Activated CD4-positive, alpha-beta memory T cell treated with anti-CD3 and anti-CD28 coated beads, Interleukin-2, amount 10 ng/mL, durations not matched to agents 7 days and 5 days (primary cell): ENCODE results near the gene ZIC4. TPM values are rescaled to one million over a fixed set of nuclear protein-coding genes. Genes with fewer than 3 reads are reported as not detected.

Source experiments
- CTCF ChIA-PET: fragments of 350-600 bp; sonication (Branson Sonifier 250); formaldehyde crosslinking; loops from one replicate; lab custom pipeline; 2021; ENCODE audit warnings: antibody characterized with exemption, inconsistent platforms; lab: Charles Lee
- POLR2A ChIA-PET: fragments of 350-600 bp; sonication (Branson Sonifier 250); formaldehyde crosslinking; loops from one replicate; lab custom pipeline; 2021; ENCODE audit warnings: antibody characterized with exemption; lab: Charles Lee
- DNase-seq: peaks from one replicate; pipeline ENCODE4 v3.0.0-alpha.2; 2020
- H3K27ac Mint-ChIP-seq: one replicate; pipeline ENCODE4 v1.8.0; 2021; ENCODE audit warnings: mild to moderate bottlenecking, mixed read lengths
- H3K27me3 Mint-ChIP-seq: one replicate; pipeline ENCODE4 v1.8.0; 2021; ENCODE audit warnings: mixed read lengths
- H3K36me3 Mint-ChIP-seq: one replicate; pipeline ENCODE4 v1.8.0; 2021; ENCODE audit warnings: low read depth, mixed read lengths
- H3K4me1 Mint-ChIP-seq: one replicate; pipeline ENCODE4 v1.8.0; 2021; ENCODE audit warnings: mixed read lengths
- H3K4me3 Mint-ChIP-seq: one replicate; pipeline ENCODE4 v1.8.0; 2021; ENCODE audit warnings: mild to moderate bottlenecking, mixed read lengths
- H3K9me3 Mint-ChIP-seq: one replicate; pipeline ENCODE4 v1.8.0; 2021; ENCODE audit warnings: mixed read lengths
- total RNA-seq, 2 experiments: library from RNA; stranded (reverse); gene quantifications; one replicate each; pipeline ENCODE4 v1.2.3, GENCODE V29; 2021

The ZIC4 gene
- total RNA-seq, 2 experiments from 2014 or later: not detected

DNA sequence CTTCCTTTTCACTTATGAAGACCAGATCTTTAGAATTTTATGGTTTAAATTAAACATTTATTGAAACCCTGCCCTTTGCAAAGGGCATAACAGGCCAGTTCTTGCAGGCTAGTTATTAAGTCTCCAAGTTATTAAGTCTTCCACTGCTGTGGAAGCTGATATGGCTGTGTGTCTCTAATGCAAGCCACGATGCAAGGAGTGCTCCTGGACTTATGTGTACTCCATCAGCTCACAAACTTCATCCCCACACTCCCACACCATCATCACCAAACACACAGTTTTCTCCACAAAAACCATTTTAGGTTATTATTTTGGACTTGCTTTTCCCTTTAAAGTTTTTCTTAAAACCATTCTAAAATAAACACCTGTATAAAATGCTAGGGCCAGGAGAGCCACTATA, 62.4 kb downstream of the ZIC4 start:
- DNase-seq: no peak
- no peak overlapping the region for H3K27ac Mint-ChIP-seq
- no peaks in the 10 kb centered on the region for H3K9me3 Mint-ChIP-seq
- no peaks in the 10 kb centered on the region for H3K27me3 Mint-ChIP-seq
- POLR2A ChIA-PET: no interaction called here
- CTCF ChIA-PET: no interaction called here
- no peaks in the 10 kb centered on the region for H3K4me1 Mint-ChIP-seq
- no peak overlapping the region for H3K4me3 Mint-ChIP-seq
- no peaks in the 10 kb centered on the region for H3K36me3 Mint-ChIP-seq

DNA sequence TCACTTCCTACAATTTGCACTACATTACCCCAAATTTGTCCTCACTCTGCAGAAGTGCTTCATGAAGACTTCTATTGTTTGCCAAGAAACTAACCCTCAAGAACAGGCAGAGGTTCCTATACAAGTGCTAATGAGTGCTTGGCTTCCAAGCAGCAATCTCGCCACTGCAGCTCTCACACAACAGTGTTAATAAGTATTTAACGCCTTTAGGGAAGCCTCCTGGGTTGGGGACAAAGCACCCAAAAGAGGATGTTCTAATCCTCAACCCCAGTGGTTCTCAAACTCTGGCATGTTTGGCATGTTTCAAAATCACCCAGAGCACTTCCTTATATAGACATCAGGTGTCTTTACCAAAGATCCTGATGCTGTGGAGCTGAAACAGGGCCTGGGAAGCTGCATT, 64.6 kb downstream of the ZIC4 start:
- ChIA-PET POLR2A (no interaction called here), CTCF (no interaction called here)
- no peak for DNase-seq
- no peaks in the 10 kb centered on the region for H3K9me3 Mint-ChIP-seq
- H3K27me3 Mint-ChIP-seq: no peaks in the 10 kb centered on the region
- H3K36me3 Mint-ChIP-seq: no peaks in the 10 kb centered on the region
- H3K4me1 Mint-ChIP-seq: no peaks in the 10 kb centered on the region
- no peak overlapping the region for H3K4me3 Mint-ChIP-seq
- no peak overlapping the region for H3K27ac Mint-ChIP-seq

DNA sequence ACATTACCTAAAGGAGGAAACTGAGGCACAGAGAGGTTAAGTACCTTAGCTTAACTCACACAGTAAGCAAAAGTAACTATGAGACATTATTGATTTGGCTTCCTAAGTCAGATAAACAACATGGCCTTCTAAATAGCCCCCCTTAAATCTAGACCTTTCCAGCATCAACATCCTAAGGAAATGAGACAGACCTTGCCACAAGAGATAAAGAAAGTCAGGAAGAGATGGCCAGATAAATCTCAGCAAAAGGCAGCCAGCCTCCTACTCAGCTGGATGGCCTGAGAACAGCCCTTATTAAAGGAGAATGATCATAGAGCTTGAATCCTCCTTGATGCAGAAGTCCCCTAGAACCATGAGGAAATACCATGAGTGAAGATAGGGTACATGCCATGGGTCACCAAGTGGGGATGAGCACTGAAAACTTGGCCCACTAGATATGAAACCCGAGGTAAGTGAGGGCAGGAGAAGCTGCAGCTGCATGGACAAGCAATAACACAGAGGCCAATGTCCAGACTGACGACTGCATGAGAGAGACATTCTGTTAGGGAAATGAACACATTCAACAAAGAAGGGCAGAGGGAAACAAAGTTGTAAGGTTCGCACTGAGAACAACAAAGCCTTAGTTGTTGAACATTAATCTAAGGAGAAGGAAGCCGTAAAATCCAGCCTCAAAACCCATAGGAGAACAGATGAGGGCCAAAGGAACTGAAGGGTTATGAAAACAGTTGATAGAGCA, 69.6 kb downstream of the ZIC4 start:
- DNase-seq: no peak
- H3K4me1 Mint-ChIP-seq: no peaks in the 10 kb centered on the region
- H3K27me3 Mint-ChIP-seq: no peaks in the 10 kb centered on the region
- CTCF ChIA-PET: no interaction called here
- H3K4me3 Mint-ChIP-seq: no peak overlapping the region
- no peaks in the 10 kb centered on the region for H3K36me3 Mint-ChIP-seq
- no peaks in the 10 kb centered on the region for H3K9me3 Mint-ChIP-seq
- POLR2A ChIA-PET: no interaction called here
- no peak overlapping the region for H3K27ac Mint-ChIP-seq

Other genes with a start within 250 kb of the ZIC4 start
- gene ZIC1, start 2.8 kb upstream of the ZIC4 start, total RNA-seq: not detected